Inferior parietal cortex (tissue), 1 donor: ENCODE measurements around the gene NUSAP1.
"Not testable (repeated sequence)": the region's sequence is repeated elsewhere in the genome, so short reads cannot be mapped to it uniquely, and the experiment has no call there.

Source experiments
- DNase-seq: peaks from one replicate; pipeline ENCODE4 v3.0.0-alpha.2; 2016; ENCODE audit errors: extremely low spot score

Gene NUSAP1

DNA sequence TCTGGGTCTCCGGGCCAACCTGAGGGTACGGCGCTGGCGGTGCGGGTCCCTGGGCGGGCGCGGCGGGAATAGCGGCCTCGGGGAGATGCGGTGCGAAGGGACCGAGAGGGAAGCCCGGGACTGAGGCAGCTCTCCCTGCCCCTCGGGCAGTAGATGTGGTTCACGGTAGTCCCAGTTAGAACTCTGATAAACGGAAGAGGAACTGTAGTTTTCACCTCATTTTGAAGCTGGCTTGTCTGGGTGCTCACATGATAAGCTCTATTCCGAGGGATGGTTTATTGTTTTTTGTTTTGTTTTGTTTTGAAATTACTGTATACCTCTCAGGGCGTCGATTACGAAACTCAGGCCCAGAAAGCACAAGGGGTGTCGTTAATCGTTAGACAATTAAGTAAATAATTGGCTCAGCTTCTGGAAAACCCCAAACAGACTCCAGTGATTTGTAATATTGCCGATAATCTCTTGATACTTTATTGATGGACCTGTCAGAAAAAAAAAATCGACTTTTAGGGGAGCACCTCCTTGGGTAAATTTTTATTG, 413 bp downstream of the NUSAP1 start:
- no peak for DNase-seq

DNA sequence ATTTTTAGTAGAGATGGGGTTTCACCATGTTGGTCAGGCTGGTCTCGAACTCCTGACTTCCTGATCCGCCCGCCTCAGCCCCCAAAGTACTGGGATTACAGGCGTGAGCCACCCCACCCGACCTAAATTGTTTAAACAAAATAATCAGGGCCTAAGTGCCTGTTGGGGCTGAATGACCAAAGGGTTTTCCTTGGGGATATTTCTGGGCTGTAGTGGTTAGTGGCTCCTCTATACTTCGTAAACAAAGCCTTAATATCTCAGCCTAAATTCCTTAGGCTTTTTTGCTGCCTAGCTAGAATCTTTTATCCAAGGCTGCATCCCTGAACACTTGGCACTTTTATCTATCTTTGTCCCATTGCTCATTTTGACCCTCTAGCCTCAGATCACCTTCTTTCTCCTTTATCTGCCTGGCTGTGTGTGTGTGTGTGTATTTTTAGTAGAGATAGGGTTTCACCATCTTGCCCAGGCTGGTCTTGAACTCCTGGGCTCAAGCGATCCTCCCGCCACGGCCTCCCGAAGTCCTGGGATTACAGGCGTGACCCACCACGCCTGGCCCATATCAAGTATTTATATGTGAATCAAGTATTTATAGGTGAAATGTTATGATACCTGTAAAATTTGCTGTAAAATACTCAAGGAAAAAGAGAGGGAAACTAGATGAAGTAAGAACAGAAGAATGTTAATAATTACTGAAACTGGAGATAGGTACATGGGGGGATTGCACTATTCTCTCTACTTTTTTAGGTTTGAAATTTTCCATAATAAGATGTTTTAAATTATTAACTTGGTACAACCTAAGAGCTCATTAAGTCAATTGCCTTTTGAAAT, 1.8 kb downstream of the NUSAP1 start:
- no peak for DNase-seq

DNA sequence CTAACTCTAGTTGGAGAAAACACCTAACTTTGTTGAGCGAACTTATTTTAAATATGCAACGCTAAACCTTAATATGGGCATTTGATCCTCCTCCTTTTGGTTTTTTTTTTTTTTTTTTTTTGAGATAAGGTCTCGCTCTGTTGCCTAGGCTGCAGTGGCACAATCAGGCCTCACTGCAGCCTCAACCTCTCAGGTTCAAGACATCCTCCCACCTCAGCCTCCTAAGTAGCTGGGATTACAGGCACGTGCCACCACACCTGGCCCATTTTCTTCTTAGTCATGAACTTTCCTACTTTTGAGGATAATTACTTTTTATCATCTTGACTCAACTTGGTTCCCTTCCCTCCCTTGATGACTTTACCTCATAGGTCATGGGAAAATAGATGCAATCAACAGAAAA, 3.9 kb downstream of the NUSAP1 start:
- DNase-seq = no peak

GRCh38 chr15:41337047-41337446, 4.4 kb downstream of the NUSAP1 start:
- no peak for DNase-seq

DNA sequence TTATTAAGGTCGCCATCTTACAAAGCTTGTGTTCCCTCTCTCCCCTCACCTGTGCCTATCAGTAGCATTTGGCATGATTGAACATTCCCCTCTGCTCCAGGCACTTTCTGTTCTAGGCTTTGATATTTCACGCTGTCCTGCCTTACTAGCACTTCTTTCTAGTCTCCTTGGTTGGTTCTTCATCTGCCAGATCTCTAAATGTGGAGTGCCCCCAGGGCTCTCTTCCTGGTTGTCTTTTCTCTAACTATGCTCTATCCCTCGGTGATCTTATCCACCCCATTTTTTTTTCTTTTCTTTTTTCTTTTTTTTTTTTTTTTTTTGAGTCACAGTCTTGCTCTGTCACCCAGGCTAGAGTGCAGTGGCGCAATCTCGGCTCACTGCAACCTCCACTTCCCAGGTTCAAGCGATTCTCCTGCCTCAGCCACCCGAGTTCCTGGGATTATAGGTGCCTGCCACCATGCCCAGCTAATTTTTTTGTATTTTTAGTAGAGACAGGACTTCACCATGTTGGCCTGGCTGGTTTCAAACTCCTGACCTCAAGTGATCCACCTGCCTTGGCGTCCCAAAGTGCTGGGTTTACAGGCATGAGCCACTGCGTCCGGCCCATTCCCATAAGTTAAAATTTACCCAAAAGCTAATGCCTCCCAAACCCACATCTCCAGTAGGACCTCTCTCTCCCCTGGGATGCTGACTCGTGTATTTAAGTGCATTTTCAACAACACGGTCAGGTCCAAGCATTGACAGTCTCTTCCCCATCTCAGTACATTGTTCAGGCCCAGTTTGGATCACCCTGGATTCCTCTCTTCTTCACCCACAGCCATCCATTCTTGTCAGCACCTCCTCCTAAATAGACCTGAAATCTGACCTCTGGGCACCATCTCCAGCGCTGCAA, 5.2 kb downstream of the NUSAP1 start:
- DNase-seq = no peak

DNA sequence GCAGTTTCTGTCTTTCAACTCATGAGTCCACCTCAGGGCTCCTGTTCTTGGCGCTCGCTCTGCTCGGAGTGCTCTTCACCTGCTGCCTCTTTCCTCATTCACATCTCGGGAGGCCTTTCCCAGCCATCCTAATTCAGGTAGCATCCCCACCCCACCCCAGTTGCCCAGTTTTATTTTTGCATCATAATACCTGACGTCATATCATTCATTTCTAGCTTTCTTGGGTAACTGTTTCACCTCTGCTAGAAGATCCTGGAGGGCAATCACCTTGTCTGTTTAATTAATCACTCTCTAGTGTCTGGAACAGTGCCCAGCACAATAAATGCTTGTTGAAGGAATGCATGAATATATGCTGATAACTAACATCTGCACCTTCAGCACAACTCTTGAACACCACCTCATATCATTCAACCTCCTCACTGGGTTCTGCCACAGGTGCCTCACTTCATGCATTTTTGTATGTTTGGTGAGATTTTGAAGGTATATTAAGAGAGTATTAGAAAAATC, 7.6 kb downstream of the NUSAP1 start:
- no peak for DNase-seq

DNA sequence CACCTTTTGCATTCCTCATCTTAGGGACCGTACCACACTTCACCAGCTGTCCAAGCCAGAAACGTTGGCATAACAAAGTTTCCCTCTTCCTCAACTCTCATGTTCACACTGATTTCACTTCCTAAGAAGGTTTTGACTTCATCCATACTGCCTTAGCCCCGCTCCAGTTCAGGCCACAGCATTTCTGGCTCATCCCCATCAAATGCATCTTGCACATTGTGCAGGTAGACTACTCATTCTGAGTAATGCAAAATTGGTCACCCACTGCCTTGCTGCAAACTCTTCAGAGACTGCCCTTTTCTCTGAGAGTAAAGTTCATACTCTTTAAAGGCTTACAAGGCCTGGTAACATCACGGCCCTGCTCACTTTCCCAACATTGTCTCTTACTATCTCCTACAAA, 8.8 kb downstream of the NUSAP1 start:
- DNase-seq = no peak

DNA sequence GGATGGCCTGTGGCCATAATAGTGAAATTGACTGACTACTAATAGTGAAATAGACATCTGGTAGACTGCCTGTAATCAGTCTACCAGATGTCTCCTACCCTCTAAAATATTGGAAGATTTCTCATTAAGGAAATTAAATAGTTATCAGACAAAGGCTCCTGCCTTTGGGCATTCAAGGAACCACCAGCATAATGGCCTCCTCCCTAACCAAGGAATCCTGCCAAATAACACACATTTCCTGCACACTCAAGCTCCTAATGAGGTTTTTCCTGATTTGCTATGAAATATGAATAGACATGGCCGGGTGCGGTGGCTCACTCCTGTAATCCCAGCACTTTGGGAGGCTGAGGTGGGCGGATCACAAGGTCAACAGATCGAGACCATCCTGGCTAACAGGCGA, 14.6 kb downstream of the NUSAP1 start:
- no peak for DNase-seq

- no peak for DNase-seq
These were observed 17.5 kb downstream of the NUSAP1 start for GRCh38 chr15:41350057-41350717.

DNA sequence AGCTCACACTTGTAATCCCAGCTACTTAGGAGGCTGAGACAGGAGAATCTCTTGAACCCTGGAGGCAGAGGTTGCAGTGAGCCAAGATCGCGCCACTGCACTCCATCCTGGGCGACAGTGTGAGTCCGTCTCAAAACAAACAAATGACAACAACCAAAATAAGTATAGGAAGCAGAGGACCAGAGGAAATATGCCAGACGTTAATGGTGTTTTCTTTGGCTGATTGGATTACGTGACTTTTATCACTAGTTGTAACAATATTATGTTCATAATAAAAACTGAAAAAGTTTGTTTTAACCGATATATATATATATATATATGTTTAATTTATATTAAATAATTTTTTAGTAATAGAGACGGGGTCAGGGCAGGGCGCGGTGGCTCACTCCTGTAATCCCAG, 21.7 kb downstream of the NUSAP1 start:
- DNase-seq = no peak

DNA sequence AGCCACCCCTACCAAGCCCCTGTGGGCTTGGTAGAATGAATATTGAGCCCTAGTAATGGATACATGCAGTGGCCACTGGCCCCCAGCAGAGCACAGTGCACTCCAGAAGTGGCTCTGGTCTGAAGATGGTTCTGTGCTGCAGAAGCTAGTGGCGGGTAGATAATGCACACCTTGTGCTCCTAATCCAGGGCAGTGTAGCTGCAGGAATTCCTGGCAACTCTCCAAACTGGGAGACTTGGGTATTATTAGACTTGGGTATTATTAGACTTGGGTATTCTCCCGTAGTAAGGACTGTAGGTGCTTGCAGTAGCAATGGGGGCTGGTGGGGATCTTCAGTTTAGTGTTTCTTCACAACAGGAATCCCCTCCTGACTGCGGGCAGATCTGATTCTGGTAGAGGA, 34.7 kb downstream of the NUSAP1 start:
- DNase-seq = no peak

GRCh38 chr15:41377978-41378377, 45.3 kb downstream of the NUSAP1 start:
- no peak for DNase-seq

DNA sequence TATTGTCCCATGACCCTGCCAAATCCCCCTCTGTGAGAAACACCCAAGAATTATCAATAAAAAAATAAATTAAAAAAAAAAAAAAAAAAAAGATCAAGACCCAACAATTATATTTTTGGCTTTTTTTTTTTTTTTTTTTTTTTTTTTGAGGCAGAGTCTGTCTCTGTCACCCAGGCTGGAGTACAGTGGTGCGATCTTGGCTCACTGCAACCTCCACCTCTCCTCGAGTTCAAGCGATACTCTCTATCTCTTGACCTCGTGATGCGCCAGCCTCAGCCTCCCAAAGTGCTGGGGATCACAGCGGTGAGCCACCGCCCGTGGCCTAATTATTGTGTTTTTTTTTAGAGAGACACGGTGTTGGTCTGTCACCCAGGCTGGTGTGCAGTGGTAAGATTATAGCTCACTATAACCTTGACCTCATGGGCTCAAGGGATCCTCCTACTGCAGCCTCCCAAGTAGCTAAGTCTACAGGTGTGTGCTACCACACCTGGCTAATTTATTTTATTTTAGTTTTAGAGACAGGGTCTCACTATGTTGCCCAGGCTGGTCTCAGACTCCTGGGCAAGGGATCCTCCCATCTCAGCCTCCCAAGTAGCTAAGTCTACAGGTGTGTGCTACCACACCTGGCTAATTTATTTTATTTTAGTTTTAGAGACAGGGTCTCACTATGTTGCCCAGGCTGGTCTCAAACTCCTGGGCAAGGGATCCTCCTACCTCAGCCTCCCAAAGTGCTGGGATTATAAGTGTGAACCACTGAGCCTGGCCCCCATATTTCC, 51.5 kb downstream of the NUSAP1 start:
- DNase-seq = not testable (repeated sequence)

GRCh38 chr15:41387646-41388045, 55.0 kb downstream of the NUSAP1 start:
- DNase-seq = no peak

GRCh38 chr15:41392659-41393058, 60.0 kb downstream of the NUSAP1 start:
- DNase-seq = no peak

DNA sequence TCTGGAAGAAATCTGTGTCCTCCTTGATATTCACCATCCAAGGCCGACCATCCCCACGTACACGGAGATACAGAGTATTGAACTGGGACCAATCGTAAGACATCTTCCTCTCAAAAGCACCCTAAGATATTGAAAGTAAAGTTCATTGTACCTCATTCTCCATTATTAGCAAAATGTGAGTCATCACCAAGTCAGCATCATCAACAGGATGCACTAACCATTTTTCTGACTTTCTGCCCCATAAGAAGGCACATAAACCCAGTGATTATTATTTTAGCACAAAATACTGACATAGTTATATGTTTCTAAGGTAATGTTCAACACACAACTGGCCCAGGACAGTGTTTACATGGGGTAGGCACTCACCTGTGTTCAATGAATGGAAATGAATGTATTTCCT, 62.2 kb downstream of the NUSAP1 start:
- DNase-seq = no peak

- no peak for DNase-seq
These were observed 63.4 kb downstream of the NUSAP1 start for GRCh38 chr15:41396111-41396510.

- no peak for DNase-seq
These were observed 69.2 kb downstream of the NUSAP1 start for GRCh38 chr15:41401904-41402267.

DNA sequence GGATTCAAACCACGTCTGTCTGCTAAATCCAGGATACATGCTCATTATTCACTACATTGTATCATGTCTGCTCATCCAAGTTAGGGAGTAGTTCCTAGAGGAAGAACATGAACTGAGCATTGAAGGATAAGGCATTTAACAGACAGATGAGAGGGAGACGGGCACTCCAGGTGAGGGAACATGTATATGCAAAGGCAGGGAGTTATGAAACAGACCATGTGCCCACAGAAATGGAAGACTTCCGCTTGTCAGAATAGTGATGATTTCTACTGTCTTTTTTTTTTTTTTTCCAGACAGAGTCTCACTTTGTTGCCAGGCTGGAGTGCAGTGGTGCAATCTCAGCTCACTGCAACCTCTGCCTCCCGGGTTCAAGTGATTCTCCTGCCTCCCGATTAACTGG, 74.7 kb downstream of the NUSAP1 start:
- DNase-seq = no peak

- DNase-seq = no peak
These were observed 75.6 kb downstream of the NUSAP1 start for GRCh38 chr15:41408234-41408641.

- no peak for DNase-seq
These were observed 78.3 kb downstream of the NUSAP1 start for GRCh38 chr15:41411031-41411430.
